Astrocyte (in vitro differentiated cells and primary cell): ENCODE data around the gene GTSE1. TPM values are rescaled to one million over a fixed set of nuclear protein-coding genes. Genes with fewer than 3 reads are reported as not detected.

Experiments
- DNase-seq: peaks from one replicate; pipeline ENCODE4 v3.0.0-alpha.2; 2010; ENCODE audit warnings: low read depth
- FAIRE-seq: peaks from 2 replicates; lab custom pipeline; 2011; peaks lifted over from hg19 to GRCh38; lab: Jason Lieb, UNC
- H2AFZ ChIP-seq: 2 replicates; pipeline ENCODE4 v1.6.0; 2012; ENCODE audit warnings: low read depth, low read length, inconsistent platforms
- H3K27ac ChIP-seq: 2 replicates; pipeline ENCODE4 v1.5.1; 2011; ENCODE audit warnings: low read depth, low read length, inconsistent platforms
- H3K27me3 ChIP-seq: 2 replicates; pipeline ENCODE4 v1.6.0; 2011; ENCODE audit warnings: low read length, inconsistent platforms; ENCODE audit not compliant: insufficient read depth
- H3K36me3 ChIP-seq: 2 replicates; pipeline ENCODE4 v1.5.1; 2011; ENCODE audit warnings: low read length, inconsistent platforms; ENCODE audit not compliant: insufficient read depth
- H3K4me1 ChIP-seq: 2 replicates; pipeline ENCODE4 v1.5.1; 2011; ENCODE audit warnings: low read length, inconsistent platforms; ENCODE audit not compliant: insufficient read depth
- H3K4me2 ChIP-seq: 2 replicates; pipeline ENCODE4 v1.6.0; 2012; ENCODE audit warnings: low read length, inconsistent platforms
- H3K4me3 ChIP-seq: 2 replicates; pipeline ENCODE4 v1.5.1; 2011; ENCODE audit warnings: low read depth, mild to moderate bottlenecking, low read length, inconsistent platforms; ENCODE audit not compliant: insufficient read depth
- H3K79me2 ChIP-seq: 2 replicates; pipeline ENCODE4 v1.6.0; 2012; ENCODE audit warnings: mild to moderate bottlenecking, low read length, inconsistent platforms; ENCODE audit not compliant: insufficient read depth
- H3K9ac ChIP-seq: 2 replicates; pipeline ENCODE4 v1.6.0; 2012; ENCODE audit warnings: mild to moderate bottlenecking, low read length, inconsistent platforms
- H3K9me3 ChIP-seq: 2 replicates; pipeline ENCODE4 v1.5.1; 2012; ENCODE audit warnings: low read depth, mild to moderate bottlenecking, low read length, inconsistent platforms; ENCODE audit not compliant: insufficient read depth
- H4K20me1 ChIP-seq: 2 replicates; pipeline ENCODE4 v1.6.0; 2012; ENCODE audit warnings: low read length, inconsistent platforms; ENCODE audit not compliant: insufficient read depth
- H3K27ac Mint-ChIP-seq: one replicate; pipeline ENCODE4 v1.8.0; 2021; ENCODE audit warnings: mild to moderate bottlenecking, mixed read lengths; ENCODE audit not compliant: unreplicated experiment
- H3K27me3 Mint-ChIP-seq: one replicate; pipeline ENCODE4 v1.8.0; 2021; ENCODE audit warnings: low read depth, mixed read lengths; ENCODE audit not compliant: unreplicated experiment
- H3K36me3 Mint-ChIP-seq: one replicate; pipeline ENCODE4 v1.8.0; 2021; ENCODE audit warnings: low read depth, mixed read lengths; ENCODE audit not compliant: unreplicated experiment
- H3K4me1 Mint-ChIP-seq: one replicate; pipeline ENCODE4 v1.8.0; 2021; ENCODE audit warnings: low read depth, mixed read lengths; ENCODE audit not compliant: unreplicated experiment
- H3K4me3 Mint-ChIP-seq: one replicate; pipeline ENCODE4 v1.8.0; 2021; ENCODE audit warnings: mild to moderate bottlenecking, moderate library complexity, mixed read lengths; ENCODE audit not compliant: unreplicated experiment
- H3K9me3 Mint-ChIP-seq: one replicate; pipeline ENCODE4 v1.8.0; 2021; ENCODE audit warnings: mild to moderate bottlenecking, mixed read lengths; ENCODE audit not compliant: unreplicated experiment
- EZH2 ChIP-seq: IDR thresholded peaks from 2 replicates; pipeline ENCODE4 v1.6.1; 2012; ENCODE audit warnings: mild to moderate bottlenecking, low read length, inconsistent platforms; ENCODE audit not compliant: insufficient read depth
- total RNA-seq: library from RNA; stranded (reverse); gene quantifications from 2 replicates; pipeline ENCODE4 v1.2.1, GENCODE V29; 2021
- TF ChIP-seq, protein P1 (sequence below): IDR thresholded peaks from 2 replicates; pipeline ENCODE4 v1.5.1; 2011; ENCODE audit warnings: low read depth, mild to moderate bottlenecking, inconsistent platforms, low read length, moderate library complexity; ENCODE audit not compliant: insufficient read depth

GTSE1 gene
- total RNA-seq, 1 donor from 2014 or later: 4.1 TPM

DNA sequence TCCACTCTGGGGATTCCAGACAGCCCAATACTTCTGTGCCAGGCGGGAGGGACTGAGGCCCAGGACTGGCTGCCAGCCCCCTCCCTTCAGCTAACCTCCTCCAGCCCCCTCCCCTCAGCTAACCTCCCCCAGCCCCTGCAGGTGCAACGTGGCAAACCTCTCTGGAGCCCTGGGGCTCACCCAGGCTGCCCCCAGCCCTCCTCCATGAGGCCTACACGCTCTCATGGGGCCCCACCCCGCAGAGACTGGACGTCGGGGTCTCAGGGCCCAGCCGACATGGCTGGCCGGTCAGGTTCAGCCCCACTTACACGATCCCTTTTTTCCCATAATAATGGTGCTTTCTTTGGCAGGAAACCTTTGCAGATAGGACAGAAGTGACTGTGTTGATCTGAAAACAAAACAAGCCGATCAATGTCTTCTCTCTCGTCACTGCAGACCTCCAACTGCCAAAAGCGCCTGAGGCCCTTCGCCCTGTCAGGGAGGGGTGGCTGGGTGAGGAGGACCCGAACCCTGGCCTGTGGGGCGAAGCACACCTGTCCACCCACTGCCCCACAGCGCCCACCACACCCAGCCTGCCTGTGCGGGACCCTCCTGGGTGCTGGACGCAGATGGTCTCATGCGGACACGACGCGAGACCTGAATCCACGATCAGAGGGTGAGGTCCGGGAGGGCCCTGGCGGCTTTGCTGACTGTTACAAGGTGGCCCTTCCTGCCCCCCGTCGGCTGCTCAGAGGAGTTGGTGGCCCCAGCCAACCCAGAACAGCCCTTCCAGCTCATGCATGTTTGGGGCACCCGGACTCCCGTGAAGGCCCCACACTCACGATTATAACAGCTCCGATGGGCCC, 72.4 kb downstream of the GTSE1 start:
- Mint-ChIP-seq H3K36me3 (peaks cover 10% of the 10 kb centered on the region), H3K4me1 (no peaks in the 10 kb centered on the region)
- FAIRE-seq: no peak

DNA sequence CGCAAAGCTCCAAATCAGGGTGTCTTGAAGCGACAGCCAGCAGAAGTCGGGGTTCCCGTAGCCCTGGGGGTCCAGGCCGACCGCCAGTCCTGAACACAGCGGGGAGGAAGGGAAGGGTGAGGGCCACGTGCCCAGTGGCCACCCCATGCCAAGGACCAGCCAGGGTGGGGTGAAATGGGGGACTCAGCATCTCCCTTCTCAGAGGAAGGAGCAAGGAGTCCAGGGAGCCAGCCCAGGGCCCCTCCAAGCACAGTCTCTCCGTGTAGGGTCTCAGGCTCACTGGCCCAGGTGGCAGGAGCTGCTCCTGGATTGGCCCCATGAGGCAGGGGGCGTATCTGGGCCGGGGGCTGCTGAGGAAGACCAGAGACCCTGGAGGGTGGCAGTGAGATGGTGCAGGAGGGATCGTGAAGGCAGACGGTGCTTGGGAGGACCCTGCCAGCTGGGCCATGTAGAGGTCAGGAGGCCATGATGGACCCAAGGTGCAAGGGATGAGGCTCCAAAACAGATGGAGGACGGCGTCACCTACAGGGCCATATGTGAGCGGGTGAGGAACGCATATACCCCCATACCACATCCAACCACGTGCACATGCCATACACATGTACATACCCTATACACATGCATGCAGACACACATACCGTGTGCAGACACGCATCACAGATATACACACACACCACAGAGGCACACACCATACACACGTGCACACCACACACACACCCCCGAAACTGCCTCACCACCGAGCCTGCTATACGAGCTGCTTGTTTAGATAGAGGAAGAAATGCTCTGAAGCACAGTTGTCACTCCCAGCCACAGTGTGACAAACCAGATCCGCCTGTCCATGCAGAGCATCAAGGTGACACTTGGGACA, 73.3 kb downstream of the GTSE1 start:
- Mint-ChIP-seq H3K9me3 (no peaks in the 10 kb centered on the region), H3K27ac (no peak overlapping the region), H3K36me3 (peaks cover 15% of the 10 kb centered on the region), H3K4me3 (no peak overlapping the region), H3K4me1 (no peaks in the 10 kb centered on the region), H3K27me3 (peaks cover 10% of the 10 kb centered on the region)
- Histone ChIP-seq H3K27ac (no peak overlapping the region), H2AFZ (no peak overlapping the region), H4K20me1 (no peaks in the 10 kb centered on the region), H3K79me2 (no peaks in the 10 kb centered on the region), H3K9me3 (no peaks in the 10 kb centered on the region), H3K4me2 (no peak overlapping the region), H3K9ac (no peak overlapping the region), H3K4me1 (peaks cover 7% of the 10 kb centered on the region), H3K27me3 (no peaks in the 10 kb centered on the region), H3K36me3 (no peaks in the 10 kb centered on the region), H3K4me3 (no peak overlapping the region)
- no peak for TF ChIP-seq EZH2
- TF ChIP-seq, protein P1, sequence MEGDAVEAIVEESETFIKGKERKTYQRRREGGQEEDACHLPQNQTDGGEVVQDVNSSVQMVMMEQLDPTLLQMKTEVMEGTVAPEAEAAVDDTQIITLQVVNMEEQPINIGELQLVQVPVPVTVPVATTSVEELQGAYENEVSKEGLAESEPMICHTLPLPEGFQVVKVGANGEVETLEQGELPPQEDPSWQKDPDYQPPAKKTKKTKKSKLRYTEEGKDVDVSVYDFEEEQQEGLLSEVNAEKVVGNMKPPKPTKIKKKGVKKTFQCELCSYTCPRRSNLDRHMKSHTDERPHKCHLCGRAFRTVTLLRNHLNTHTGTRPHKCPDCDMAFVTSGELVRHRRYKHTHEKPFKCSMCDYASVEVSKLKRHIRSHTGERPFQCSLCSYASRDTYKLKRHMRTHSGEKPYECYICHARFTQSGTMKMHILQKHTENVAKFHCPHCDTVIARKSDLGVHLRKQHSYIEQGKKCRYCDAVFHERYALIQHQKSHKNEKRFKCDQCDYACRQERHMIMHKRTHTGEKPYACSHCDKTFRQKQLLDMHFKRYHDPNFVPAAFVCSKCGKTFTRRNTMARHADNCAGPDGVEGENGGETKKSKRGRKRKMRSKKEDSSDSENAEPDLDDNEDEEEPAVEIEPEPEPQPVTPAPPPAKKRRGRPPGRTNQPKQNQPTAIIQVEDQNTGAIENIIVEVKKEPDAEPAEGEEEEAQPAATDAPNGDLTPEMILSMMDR: no peak
- no peak for DNase-seq
- FAIRE-seq: no peak

More for the DNA sequence above, 72.4 kb downstream of the GTSE1 start:
- no peaks in the 10 kb centered on the region for H3K36me3 ChIP-seq
- H3K79me2 ChIP-seq: no peaks in the 10 kb centered on the region
- no peak overlapping the region for H3K9ac ChIP-seq
- H3K4me3 ChIP-seq: no peak overlapping the region
- H3K4me2 ChIP-seq: no peak overlapping the region
- no peak overlapping the region for H3K27ac ChIP-seq
- no peak for DNase-seq
- H3K4me1 ChIP-seq: peaks cover 3% of the 10 kb centered on the region
- Mint-ChIP-seq H3K27me3 (peaks cover 10% of the 10 kb centered on the region), H3K27ac (no peak overlapping the region), H3K9me3 (no peaks in the 10 kb centered on the region), H3K4me3 (no peak overlapping the region)
- H4K20me1 ChIP-seq: no peaks in the 10 kb centered on the region
- TF ChIP-seq, protein P1: no peak
- TF ChIP-seq EZH2: no peak
- no peaks in the 10 kb centered on the region for H3K9me3 ChIP-seq
- no peaks in the 10 kb centered on the region for H3K27me3 ChIP-seq
- no peak overlapping the region for H2AFZ ChIP-seq
